ENCODE measurements around the gene ICAM5. TPM values are rescaled to one million over a fixed set of nuclear protein-coding genes. Genes with fewer than 3 reads are reported as not detected.
"Not testable (repeated sequence)": the region's sequence is repeated elsewhere in the genome, so short reads cannot be mapped to it uniquely, and the experiment has no call there.

ICAM5 gene
- total RNA-seq, 1 experiment from 2014 or later: 19.5 TPM

DNA sequence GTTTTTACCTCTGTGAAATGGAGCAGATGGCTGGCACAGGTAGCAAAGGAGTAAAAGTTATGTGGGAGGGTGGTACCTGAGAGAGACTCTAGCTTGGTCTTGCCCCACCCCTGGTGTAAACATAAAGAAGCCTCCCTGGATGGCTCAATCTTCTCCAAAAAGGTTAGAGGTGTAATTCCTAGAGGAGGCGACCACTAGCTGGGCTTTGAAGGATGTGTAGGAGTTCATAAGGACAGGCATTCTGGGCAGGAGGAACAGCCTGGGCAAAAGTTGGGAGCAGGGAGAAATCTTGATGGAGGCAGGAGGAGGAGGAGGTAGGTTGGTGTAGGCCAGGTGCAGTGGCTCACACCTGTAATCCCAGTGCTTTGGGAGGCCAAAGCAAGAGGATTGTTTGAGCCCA lies 10.8 kb upstream of the ICAM5 start:
- in situ Hi-C loops (cut with HindIII; ENCODE audit: low pct_unique_long_range_greater_than_20kb, low sequenced_read_pairs) (no loop called here), intact Hi-C loops (cut with micrococcal nuclease; ENCODE audit: unreplicated experiment) (no loop called here)
- ChIA-PET POLR2A (no interaction called here), CTCF (interaction anchor here (0.6 kb wide), 1 partner anchor 112 kb away, joined by 6 read pairs; no protein-coding TSS in a partner anchor)
- H3K4me3 ChIP-seq (ENCODE audit: low read depth in 2 of 2, low read length in 2 of 2): no peak overlapping the region
- ATAC-seq (no peak), DNase-seq (ENCODE audit: low read depth, low spot score) (no peak)
- 0 out of 2 replicates have a peak, but pooled peaks cover 2% of the 10 kb centered on the region for H3K4me1 ChIP-seq (ENCODE audit: control insufficient read depth, insufficient read depth, low read length)
- H3K36me3 ChIP-seq (ENCODE audit: control insufficient read depth, insufficient read depth, low read length): peaks cover 2% of the 10 kb centered on the region; the same call in 1 of the 2 replicates
- no TSS peak for BruUV-seq (replicated peaks)
- H3K9me3 ChIP-seq (ENCODE audit: control insufficient read depth, insufficient read depth, low read depth, low read length): no peaks in the 10 kb centered on the region
- no peaks in the 10 kb centered on the region for H3K27me3 ChIP-seq (ENCODE audit: control insufficient read depth, insufficient read depth, low read length)
- no peak overlapping the region for H3K27ac ChIP-seq (ENCODE audit: low read length)
- TF ChIP-seq TCF7L2 (IDR thresholded peaks at IDR 0.05; ENCODE audit: low read depth, low read length) (no peak), POLR2AphosphoS5 (IDR thresholded peaks at IDR 0.05; ENCODE audit: low read depth, low read length) (no peak), SIN3A (IDR thresholded peaks at IDR 0.05; ENCODE audit: borderline replicate concordance, insufficient read depth, low read depth, low read length) (no peak)
- TF ChIP-seq, protein P1, sequence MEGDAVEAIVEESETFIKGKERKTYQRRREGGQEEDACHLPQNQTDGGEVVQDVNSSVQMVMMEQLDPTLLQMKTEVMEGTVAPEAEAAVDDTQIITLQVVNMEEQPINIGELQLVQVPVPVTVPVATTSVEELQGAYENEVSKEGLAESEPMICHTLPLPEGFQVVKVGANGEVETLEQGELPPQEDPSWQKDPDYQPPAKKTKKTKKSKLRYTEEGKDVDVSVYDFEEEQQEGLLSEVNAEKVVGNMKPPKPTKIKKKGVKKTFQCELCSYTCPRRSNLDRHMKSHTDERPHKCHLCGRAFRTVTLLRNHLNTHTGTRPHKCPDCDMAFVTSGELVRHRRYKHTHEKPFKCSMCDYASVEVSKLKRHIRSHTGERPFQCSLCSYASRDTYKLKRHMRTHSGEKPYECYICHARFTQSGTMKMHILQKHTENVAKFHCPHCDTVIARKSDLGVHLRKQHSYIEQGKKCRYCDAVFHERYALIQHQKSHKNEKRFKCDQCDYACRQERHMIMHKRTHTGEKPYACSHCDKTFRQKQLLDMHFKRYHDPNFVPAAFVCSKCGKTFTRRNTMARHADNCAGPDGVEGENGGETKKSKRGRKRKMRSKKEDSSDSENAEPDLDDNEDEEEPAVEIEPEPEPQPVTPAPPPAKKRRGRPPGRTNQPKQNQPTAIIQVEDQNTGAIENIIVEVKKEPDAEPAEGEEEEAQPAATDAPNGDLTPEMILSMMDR (IDR thresholded peaks at IDR 0.05): no peak
- TF ChIP-seq, protein P2, sequence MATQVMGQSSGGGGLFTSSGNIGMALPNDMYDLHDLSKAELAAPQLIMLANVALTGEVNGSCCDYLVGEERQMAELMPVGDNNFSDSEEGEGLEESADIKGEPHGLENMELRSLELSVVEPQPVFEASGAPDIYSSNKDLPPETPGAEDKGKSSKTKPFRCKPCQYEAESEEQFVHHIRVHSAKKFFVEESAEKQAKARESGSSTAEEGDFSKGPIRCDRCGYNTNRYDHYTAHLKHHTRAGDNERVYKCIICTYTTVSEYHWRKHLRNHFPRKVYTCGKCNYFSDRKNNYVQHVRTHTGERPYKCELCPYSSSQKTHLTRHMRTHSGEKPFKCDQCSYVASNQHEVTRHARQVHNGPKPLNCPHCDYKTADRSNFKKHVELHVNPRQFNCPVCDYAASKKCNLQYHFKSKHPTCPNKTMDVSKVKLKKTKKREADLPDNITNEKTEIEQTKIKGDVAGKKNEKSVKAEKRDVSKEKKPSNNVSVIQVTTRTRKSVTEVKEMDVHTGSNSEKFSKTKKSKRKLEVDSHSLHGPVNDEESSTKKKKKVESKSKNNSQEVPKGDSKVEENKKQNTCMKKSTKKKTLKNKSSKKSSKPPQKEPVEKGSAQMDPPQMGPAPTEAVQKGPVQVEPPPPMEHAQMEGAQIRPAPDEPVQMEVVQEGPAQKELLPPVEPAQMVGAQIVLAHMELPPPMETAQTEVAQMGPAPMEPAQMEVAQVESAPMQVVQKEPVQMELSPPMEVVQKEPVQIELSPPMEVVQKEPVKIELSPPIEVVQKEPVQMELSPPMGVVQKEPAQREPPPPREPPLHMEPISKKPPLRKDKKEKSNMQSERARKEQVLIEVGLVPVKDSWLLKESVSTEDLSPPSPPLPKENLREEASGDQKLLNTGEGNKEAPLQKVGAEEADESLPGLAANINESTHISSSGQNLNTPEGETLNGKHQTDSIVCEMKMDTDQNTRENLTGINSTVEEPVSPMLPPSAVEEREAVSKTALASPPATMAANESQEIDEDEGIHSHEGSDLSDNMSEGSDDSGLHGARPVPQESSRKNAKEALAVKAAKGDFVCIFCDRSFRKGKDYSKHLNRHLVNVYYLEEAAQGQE (IDR thresholded peaks at IDR 0.05; ENCODE audit: insufficient read depth in 1 of 2, low read depth in 2 of 2, low read length in 1 of 2): no peak

DNA sequence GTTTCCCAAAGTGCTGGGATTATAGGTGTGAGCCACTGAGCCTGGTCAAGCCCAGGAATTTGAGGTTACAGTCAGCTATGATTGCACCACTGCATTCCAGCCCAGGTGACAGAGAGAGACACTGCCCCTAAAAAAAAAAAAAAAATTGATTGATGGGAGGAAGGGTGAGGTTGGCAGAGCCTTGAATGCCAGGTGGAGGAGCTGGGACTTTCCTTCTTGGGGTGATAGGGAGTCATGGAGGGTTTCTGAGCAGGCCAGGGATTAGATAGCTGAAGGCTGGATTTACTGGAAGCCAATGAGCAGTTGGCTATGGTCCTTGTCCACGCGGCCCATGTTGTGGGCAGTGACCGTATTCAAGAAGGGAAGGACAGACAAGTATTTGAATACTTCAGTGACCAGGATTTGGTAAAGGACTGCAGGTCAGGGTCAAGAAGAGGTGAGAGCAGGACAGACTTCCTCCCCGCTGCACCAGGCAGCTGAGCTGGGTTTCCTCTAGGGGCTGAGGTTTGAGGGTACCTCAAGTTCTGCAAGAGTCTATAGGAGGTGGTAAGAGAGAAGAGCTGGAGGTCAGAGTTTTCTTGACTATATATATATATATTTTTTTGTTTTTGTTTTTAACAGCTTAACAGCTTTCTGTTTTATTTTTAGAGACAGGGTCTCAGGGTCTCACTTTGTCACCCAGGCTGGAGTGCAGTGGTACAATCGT lies 9.9 kb upstream of the ICAM5 start:
- no peaks in the 10 kb centered on the region for H3K9me3 ChIP-seq (ENCODE audit: control insufficient read depth, insufficient read depth, low read depth, low read length)
- TSS peak; percentile 52 for BruUV-seq (replicated peaks)
- in situ Hi-C loops (cut with HindIII; ENCODE audit: low pct_unique_long_range_greater_than_20kb, low sequenced_read_pairs) (no loop called here), intact Hi-C loops (cut with micrococcal nuclease; ENCODE audit: unreplicated experiment) (no loop called here)
- TF ChIP-seq TCF7L2 (IDR thresholded peaks at IDR 0.05; ENCODE audit: low read depth, low read length): no peak
- TF ChIP-seq, protein P2 (IDR thresholded peaks at IDR 0.05; ENCODE audit: insufficient read depth in 1 of 2, low read depth in 2 of 2, low read length in 1 of 2): no peak
- TF ChIP-seq POLR2AphosphoS5 (IDR thresholded peaks at IDR 0.05; ENCODE audit: low read depth, low read length): no peak
- no peak for TF ChIP-seq SIN3A (IDR thresholded peaks at IDR 0.05; ENCODE audit: borderline replicate concordance, insufficient read depth, low read depth, low read length)
- TF ChIP-seq, protein P1 (IDR thresholded peaks at IDR 0.05): no peak
- ChIA-PET CTCF (interaction anchor here (0.9 kb wide), 1 partner anchor 8 kb away, joined by 4 read pairs; no protein-coding TSS in a partner anchor), POLR2A (no interaction called here)
- 0 out of 2 replicates have a peak, but pooled peaks cover 2% of the 10 kb centered on the region for H3K4me1 ChIP-seq (ENCODE audit: control insufficient read depth, insufficient read depth, low read length)
- no peak overlapping the region for H3K27ac ChIP-seq (ENCODE audit: low read length)
- ATAC-seq (no peak), DNase-seq (ENCODE audit: low read depth, low spot score) (no peak)
- H3K4me3 ChIP-seq (ENCODE audit: low read depth in 2 of 2, low read length in 2 of 2): no peak overlapping the region
- peaks cover 2% of the 10 kb centered on the region; the same call in 1 of the 2 replicates for H3K36me3 ChIP-seq (ENCODE audit: control insufficient read depth, insufficient read depth, low read length)
- no peaks in the 10 kb centered on the region for H3K27me3 ChIP-seq (ENCODE audit: control insufficient read depth, insufficient read depth, low read length)

DNA sequence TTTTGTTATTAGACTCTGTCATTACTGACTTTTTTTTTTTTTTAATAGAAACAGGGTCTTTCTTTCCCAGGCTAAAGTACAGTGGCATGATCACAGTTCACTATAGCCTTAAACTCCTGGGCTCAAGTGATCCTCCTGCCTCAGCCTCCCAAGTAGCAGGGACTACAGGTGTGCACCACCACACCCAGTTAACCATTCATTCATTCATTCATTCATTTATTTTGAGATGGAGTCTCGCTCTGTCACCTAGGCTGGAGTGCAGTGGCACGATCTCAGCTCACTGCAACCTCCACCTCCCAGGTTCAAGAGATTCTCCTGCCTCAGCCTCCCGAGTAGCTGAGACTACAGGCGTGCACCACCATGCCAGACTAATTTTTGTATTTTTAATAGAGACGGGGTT lies 7.7 kb upstream of the ICAM5 start:
- ATAC-seq; POLR2A ChIA-PET; H3K27me3 ChIP-seq (ENCODE audit: control insufficient read depth, insufficient read depth, low read length); CTCF ChIA-PET; intact Hi-C loops (cut with micrococcal nuclease; ENCODE audit: unreplicated experiment); H3K4me3 ChIP-seq (ENCODE audit: low read depth in 2 of 2, low read length in 2 of 2); DNase-seq (ENCODE audit: low read depth, low spot score); in situ Hi-C loops (cut with HindIII; ENCODE audit: low pct_unique_long_range_greater_than_20kb, low sequenced_read_pairs); H3K27ac ChIP-seq (ENCODE audit: low read length); H3K9me3 ChIP-seq (ENCODE audit: control insufficient read depth, insufficient read depth, low read depth, low read length); H3K36me3 ChIP-seq (ENCODE audit: control insufficient read depth, insufficient read depth, low read length); BruUV-seq (replicated peaks): not testable (repeated sequence)
- peaks cover 12% of the 10 kb centered on the region; the same call in 1 of the 2 replicates for H3K4me1 ChIP-seq (ENCODE audit: control insufficient read depth, insufficient read depth, low read length)

Data from Panc1 (cell line).